OCI-LY1 (cell line): Measurements from ENCODE around the gene GALNT7.

Source experiments
- H2AFZ ChIP-seq: fragments of 200-600 bp; sonication (generic), shearing (Covaris generic); 2 replicates; pipeline ENCODE4 v1.6.0; 2014; ENCODE audit warnings: antibody characterized with exemption, mild to moderate bottlenecking, low read length
- H3F3A ChIP-seq: fragments of 200-600 bp; sonication (generic), shearing (Covaris generic); 2 replicates; pipeline ENCODE4 v1.6.0; 2014; ENCODE audit warnings: mild to moderate bottlenecking, antibody characterized with exemption, low read length, moderate library complexity; ENCODE audit not compliant: insufficient read depth
- H3K27ac ChIP-seq: fragments of 200-600 bp; sonication (generic); 2 replicates; pipeline ENCODE4 v1.5.1; 2014; ENCODE audit warnings: low read length, mixed run types, mild to moderate bottlenecking, low read depth; ENCODE audit not compliant: poor library complexity, severe bottlenecking
- H3K27me3 ChIP-seq: fragments of 200-600 bp; sonication (generic); 2 replicates; pipeline ENCODE4 v1.6.0; 2014; ENCODE audit warnings: antibody characterized with exemption, mild to moderate bottlenecking, low read length, moderate library complexity; ENCODE audit not compliant: insufficient read depth
- H3K36me3 ChIP-seq: fragments of 200-600 bp; sonication (generic); 2 replicates; pipeline ENCODE4 v1.6.1; 2014; ENCODE audit warnings: mild to moderate bottlenecking, antibody characterized with exemption, low read length, moderate library complexity, mixed read lengths; ENCODE audit not compliant: insufficient read depth
- H3K4me1 ChIP-seq: fragments of 200-600 bp; sonication (generic); 2 replicates; pipeline ENCODE4 v1.5.1; 2014; ENCODE audit warnings: mild to moderate bottlenecking, low read length, moderate library complexity; ENCODE audit not compliant: insufficient read depth, severe bottlenecking
- H3K4me2 ChIP-seq: fragments of 200-600 bp; sonication (generic), shearing (Covaris generic); 2 replicates; pipeline ENCODE4 v1.6.1; 2014; ENCODE audit warnings: low read length
- H3K4me3 ChIP-seq: fragments of 200-600 bp; sonication (generic); 2 replicates; pipeline ENCODE4 v1.5.1; 2014; ENCODE audit warnings: low read length, low read depth, mild to moderate bottlenecking, mixed read lengths; ENCODE audit not compliant: poor library complexity, severe bottlenecking
- H3K79me2 ChIP-seq: fragments of 200-600 bp; shearing (Covaris generic); 2 replicates; pipeline ENCODE4 v1.6.1; 2016; ENCODE audit warnings: mixed run types, low read length, mixed read lengths; ENCODE audit not compliant: insufficient read depth
- H3K9ac ChIP-seq: fragments of 200-600 bp; sonication (generic), shearing (Covaris generic); 2 replicates; pipeline ENCODE4 v1.6.1; 2014; ENCODE audit warnings: mild to moderate bottlenecking, low read length, mixed read lengths
- H3K9me2 ChIP-seq: fragments of 200-600 bp; sonication (generic), shearing (Covaris generic); 2 replicates; pipeline ENCODE4 v1.6.1; 2014; ENCODE audit warnings: low read depth, mild to moderate bottlenecking, low read length, mixed read lengths
- H3K9me3 ChIP-seq: fragments of 200-600 bp; shearing (Covaris generic); 2 replicates; pipeline ENCODE4 v1.6.1; 2014; ENCODE audit warnings: low read length, mixed read lengths
- H4K20me1 ChIP-seq: fragments of 200-600 bp; sonication (generic), shearing (Covaris generic); 2 replicates; pipeline ENCODE4 v1.6.0; 2016; ENCODE audit warnings: mild to moderate bottlenecking, low read length; ENCODE audit not compliant: insufficient read depth
- CTCF ChIP-seq: fragments of 200-600 bp; sonication (generic), shearing (Covaris generic); IDR thresholded peaks from 2 replicates; pipeline ENCODE4 v1.5.1; 2017; ENCODE audit warnings: mild to moderate bottlenecking, antibody characterized with exemption, low read length, moderate library complexity, mixed read lengths
- EZH2 ChIP-seq: fragments of 200-600 bp; sonication (generic), shearing (Covaris generic); IDR thresholded peaks from 2 replicates; pipeline ENCODE4 v1.8.0; 2017; ENCODE audit warnings: borderline replicate concordance, mixed run types, mild to moderate bottlenecking, antibody characterized with exemption, low read length, moderate library complexity, mixed read lengths

The GALNT7 gene

GRCh38 chr4:173301518-173302201, 133.0 kb downstream of the GALNT7 start:
- H3K27me3 ChIP-seq: no peaks in the 10 kb centered on the region
- no peak overlapping the region for H3K4me2 ChIP-seq
- H3K4me1 ChIP-seq: no peaks in the 10 kb centered on the region
- H3F3A ChIP-seq: no peaks in the 10 kb centered on the region
- H4K20me1 ChIP-seq: no peaks in the 10 kb centered on the region
- peaks cover 62% of the 10 kb centered on the region for H3K36me3 ChIP-seq
- TF ChIP-seq CTCF (peak; percentile 89), EZH2 (no peak)
- H3K79me2 ChIP-seq: no peaks in the 10 kb centered on the region
- no peak overlapping the region for H3K4me3 ChIP-seq
- H3K27ac ChIP-seq: no peak overlapping the region
- H3K9me3 ChIP-seq: peaks cover 8% of the 10 kb centered on the region; the same call in 1 of the 2 replicates
- H2AFZ ChIP-seq: no peak overlapping the region
- H3K9ac ChIP-seq: no peak overlapping the region
- H3K9me2 ChIP-seq: no peaks in the 10 kb centered on the region

GRCh38 chr4:173307778-173308177, 139.2 kb downstream of the GALNT7 start:
- Histone ChIP-seq H4K20me1 (no peaks in the 10 kb centered on the region), H3K4me2 (no peak overlapping the region), H3K36me3 (peaks cover 81% of the 10 kb centered on the region), H3F3A (no peaks in the 10 kb centered on the region), H3K4me1 (no peaks in the 10 kb centered on the region), H3K9me2 (no peaks in the 10 kb centered on the region), H2AFZ (no peak overlapping the region), H3K27me3 (no peaks in the 10 kb centered on the region), H3K9ac (no peak overlapping the region), H3K4me3 (no peak overlapping the region), H3K79me2 (no peaks in the 10 kb centered on the region), H3K9me3 (peaks cover 8% of the 10 kb centered on the region; the same call in 1 of the 2 replicates), H3K27ac (no peak overlapping the region)
- no peak for TF ChIP-seq CTCF
- no peak for TF ChIP-seq EZH2

- H3K36me3 ChIP-seq: peaks cover 63% of the 10 kb centered on the region
- H3K27ac ChIP-seq: no peak overlapping the region
- no peaks in the 10 kb centered on the region for H3K4me1 ChIP-seq
- TF ChIP-seq CTCF (no peak), EZH2 (no peak)
- H2AFZ ChIP-seq: no peak overlapping the region
- no peaks in the 10 kb centered on the region for H3F3A ChIP-seq
- no peaks in the 10 kb centered on the region for H3K9me2 ChIP-seq
- no peak overlapping the region for H3K9ac ChIP-seq
- no peak overlapping the region for H3K4me3 ChIP-seq
- H3K9me3 ChIP-seq: no peaks in the 10 kb centered on the region
- no peak overlapping the region for H3K4me2 ChIP-seq
- H4K20me1 ChIP-seq: no peaks in the 10 kb centered on the region
- no peaks in the 10 kb centered on the region for H3K79me2 ChIP-seq
- H3K27me3 ChIP-seq: no peaks in the 10 kb centered on the region
Observed at GRCh38 chr4:173311368-173311767, 142.8 kb downstream of the GALNT7 start.
